Thymus (tissue), 2 donors: Measurements from ENCODE around the gene TAPBPL. TPM values are rescaled to one million over a fixed set of nuclear protein-coding genes. Genes with fewer than 3 reads are reported as not detected.

Experiments used
- polyA plus RNA-seq: library from polyadenylated mRNA; stranded (reverse); fragments of 200-250 nt; gene quantifications from one replicate; pipeline ENCODE4 v1.2.3, GENCODE V29; 2013
- total RNA-seq: library from RNA; stranded (reverse); fragments of 120-200 nt; gene quantifications from one replicate; pipeline ENCODE4 v1.2.4, GENCODE V29; 2013
- donor health status: healthy.

TAPBPL gene
- total and polyA plus RNA-seq, 2 donors = 28.6 to 60.6 TPM

Other genes starting within 250 kb of the TAPBPL start
- 0.61 TPM for gene PLEKHG6, start 141.4 kb upstream of the TAPBPL start, total RNA-seq
- 7.5 TPM for gene PLEKHG6, start 141.4 kb upstream of the TAPBPL start, polyA plus RNA-seq
- gene TNFRSF1A, start 110.0 kb upstream of the TAPBPL start, total RNA-seq = 29.8 TPM
- gene TNFRSF1A, start 110.0 kb upstream of the TAPBPL start, polyA plus RNA-seq = 61.6 TPM
- gene SCNN1A, start 76.5 kb upstream of the TAPBPL start, total RNA-seq = 0.61 TPM
- 28.9 TPM for gene SCNN1A, start 76.5 kb upstream of the TAPBPL start, polyA plus RNA-seq
- gene LTBR, start 67.9 kb upstream of the TAPBPL start, total RNA-seq = 8.9 TPM
- gene LTBR, start 67.9 kb upstream of the TAPBPL start, polyA plus RNA-seq = 33.3 TPM
- 42.3 TPM for gene CD27, start 7.1 kb upstream of the TAPBPL start, total RNA-seq
- gene CD27, start 7.1 kb upstream of the TAPBPL start, polyA plus RNA-seq = 75.4 TPM
- gene VAMP1, start 18.6 kb downstream of the TAPBPL start, total RNA-seq = 8.9 TPM
- gene VAMP1, start 18.6 kb downstream of the TAPBPL start, polyA plus RNA-seq = 17.2 TPM
- 252 TPM for gene MRPL51, start 41.2 kb downstream of the TAPBPL start, total RNA-seq
- 136 TPM for gene MRPL51, start 41.2 kb downstream of the TAPBPL start, polyA plus RNA-seq
- 69.6 TPM for gene NCAPD2, start 42.1 kb downstream of the TAPBPL start, total RNA-seq
- 18.8 TPM for gene NCAPD2, start 42.1 kb downstream of the TAPBPL start, polyA plus RNA-seq
- 3,026 TPM for gene GAPDH, start 82.5 kb downstream of the TAPBPL start, total RNA-seq
- 1,220 TPM for gene GAPDH, start 82.5 kb downstream of the TAPBPL start, polyA plus RNA-seq
- gene IFFO1, start 104.0 kb downstream of the TAPBPL start, total RNA-seq = 6.7 TPM
- 52.0 TPM for gene IFFO1, start 104.0 kb downstream of the TAPBPL start, polyA plus RNA-seq
- gene NOP2, start 116.2 kb downstream of the TAPBPL start, total RNA-seq = 31.1 TPM
- gene NOP2, start 116.2 kb downstream of the TAPBPL start, polyA plus RNA-seq = 45.5 TPM
- gene CHD4, start 155.3 kb downstream of the TAPBPL start, total RNA-seq = 177 TPM
- 230 TPM for gene CHD4, start 155.3 kb downstream of the TAPBPL start, polyA plus RNA-seq
- gene LPAR5, start 183.9 kb downstream of the TAPBPL start, total RNA-seq = 2.4 TPM
- gene LPAR5, start 183.9 kb downstream of the TAPBPL start, polyA plus RNA-seq = 3.2 TPM
- 2.0 TPM for gene ACRBP, start 195.4 kb downstream of the TAPBPL start, total RNA-seq
- gene ACRBP, start 195.4 kb downstream of the TAPBPL start, polyA plus RNA-seq = 10.5 TPM
- 74.0 TPM for gene ING4, start 211.1 kb downstream of the TAPBPL start, total RNA-seq
- 70.0 TPM for gene ING4, start 211.1 kb downstream of the TAPBPL start, polyA plus RNA-seq
- 17.2 TPM for gene ZNF384, start 237.3 kb downstream of the TAPBPL start, total RNA-seq
- 39.3 TPM for gene ZNF384, start 237.3 kb downstream of the TAPBPL start, polyA plus RNA-seq
- 0.09 TPM for gene PIANP, start 248.8 kb downstream of the TAPBPL start, total RNA-seq
- 0.23 TPM for gene PIANP, start 248.8 kb downstream of the TAPBPL start, polyA plus RNA-seq